OCI-LY1 (cell line): Measurements from ENCODE around the gene PVALEF.

ENCODE experiments used
- H2AFZ ChIP-seq: fragments of 200-600 bp; sonication (generic), shearing (Covaris generic); 2 replicates; pipeline ENCODE4 v1.6.0; 2014; ENCODE audit warnings: antibody characterized with exemption, mild to moderate bottlenecking, low read length
- H3F3A ChIP-seq: fragments of 200-600 bp; sonication (generic), shearing (Covaris generic); 2 replicates; pipeline ENCODE4 v1.6.0; 2014; ENCODE audit warnings: mild to moderate bottlenecking, antibody characterized with exemption, low read length, moderate library complexity; ENCODE audit not compliant: insufficient read depth
- H3K27ac ChIP-seq: fragments of 200-600 bp; sonication (generic); 2 replicates; pipeline ENCODE4 v1.5.1; 2014; ENCODE audit warnings: low read length, mixed run types, mild to moderate bottlenecking, low read depth; ENCODE audit not compliant: poor library complexity, severe bottlenecking
- H3K27me3 ChIP-seq: fragments of 200-600 bp; sonication (generic); 2 replicates; pipeline ENCODE4 v1.6.0; 2014; ENCODE audit warnings: antibody characterized with exemption, mild to moderate bottlenecking, low read length, moderate library complexity; ENCODE audit not compliant: insufficient read depth
- H3K36me3 ChIP-seq: fragments of 200-600 bp; sonication (generic); 2 replicates; pipeline ENCODE4 v1.6.1; 2014; ENCODE audit warnings: mild to moderate bottlenecking, antibody characterized with exemption, low read length, moderate library complexity, mixed read lengths; ENCODE audit not compliant: insufficient read depth
- H3K4me1 ChIP-seq: fragments of 200-600 bp; sonication (generic); 2 replicates; pipeline ENCODE4 v1.5.1; 2014; ENCODE audit warnings: mild to moderate bottlenecking, low read length, moderate library complexity; ENCODE audit not compliant: insufficient read depth, severe bottlenecking
- H3K4me2 ChIP-seq: fragments of 200-600 bp; sonication (generic), shearing (Covaris generic); 2 replicates; pipeline ENCODE4 v1.6.1; 2014; ENCODE audit warnings: low read length
- H3K4me3 ChIP-seq: fragments of 200-600 bp; sonication (generic); 2 replicates; pipeline ENCODE4 v1.5.1; 2014; ENCODE audit warnings: low read length, low read depth, mild to moderate bottlenecking, mixed read lengths; ENCODE audit not compliant: poor library complexity, severe bottlenecking
- H3K79me2 ChIP-seq: fragments of 200-600 bp; shearing (Covaris generic); 2 replicates; pipeline ENCODE4 v1.6.1; 2016; ENCODE audit warnings: mixed run types, low read length, mixed read lengths; ENCODE audit not compliant: insufficient read depth
- H3K9ac ChIP-seq: fragments of 200-600 bp; sonication (generic), shearing (Covaris generic); 2 replicates; pipeline ENCODE4 v1.6.1; 2014; ENCODE audit warnings: mild to moderate bottlenecking, low read length, mixed read lengths
- H3K9me2 ChIP-seq: fragments of 200-600 bp; sonication (generic), shearing (Covaris generic); 2 replicates; pipeline ENCODE4 v1.6.1; 2014; ENCODE audit warnings: low read depth, mild to moderate bottlenecking, low read length, mixed read lengths
- H3K9me3 ChIP-seq: fragments of 200-600 bp; shearing (Covaris generic); 2 replicates; pipeline ENCODE4 v1.6.1; 2014; ENCODE audit warnings: low read length, mixed read lengths
- H4K20me1 ChIP-seq: fragments of 200-600 bp; sonication (generic), shearing (Covaris generic); 2 replicates; pipeline ENCODE4 v1.6.0; 2016; ENCODE audit warnings: mild to moderate bottlenecking, low read length; ENCODE audit not compliant: insufficient read depth
- CTCF ChIP-seq: fragments of 200-600 bp; sonication (generic), shearing (Covaris generic); IDR thresholded peaks from 2 replicates; pipeline ENCODE4 v1.5.1; 2017; ENCODE audit warnings: mild to moderate bottlenecking, antibody characterized with exemption, low read length, moderate library complexity, mixed read lengths
- EZH2 ChIP-seq: fragments of 200-600 bp; sonication (generic), shearing (Covaris generic); IDR thresholded peaks from 2 replicates; pipeline ENCODE4 v1.8.0; 2017; ENCODE audit warnings: borderline replicate concordance, mixed run types, mild to moderate bottlenecking, antibody characterized with exemption, low read length, moderate library complexity, mixed read lengths

The PVALEF gene

DNA sequence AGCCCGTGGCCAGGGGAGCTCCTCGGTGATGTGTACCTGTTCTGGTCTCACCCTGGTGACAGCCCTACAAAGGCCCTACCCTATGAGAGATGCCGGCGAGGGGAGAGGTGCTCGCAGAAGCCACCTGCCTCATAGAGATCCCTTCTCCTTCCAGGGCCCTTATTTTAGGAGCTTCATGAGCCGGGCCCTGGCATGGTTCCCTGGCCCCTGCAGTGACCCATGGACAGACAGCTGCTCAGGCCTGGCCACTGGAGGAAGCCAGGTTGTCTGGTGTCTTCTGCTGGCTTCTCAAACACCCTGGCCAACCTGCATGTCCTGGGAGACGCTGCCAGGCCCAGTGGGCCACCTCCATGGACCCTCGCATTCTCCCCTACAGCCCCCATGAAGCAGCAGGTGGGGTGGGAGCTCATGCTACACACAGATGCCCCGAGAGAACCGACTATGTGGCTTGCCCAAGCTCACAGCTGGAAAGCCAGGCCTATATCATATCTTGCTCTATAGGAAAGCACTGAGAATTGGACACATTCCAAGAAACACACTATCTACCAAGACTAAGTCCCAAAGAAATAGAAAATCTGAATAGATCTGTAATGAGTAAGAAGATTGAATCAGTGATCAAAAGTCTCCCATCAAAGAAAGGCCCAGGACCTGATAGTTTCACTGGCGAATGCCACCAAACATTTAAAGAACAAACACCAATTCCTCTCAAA, 7.9 kb downstream of the PVALEF start:
- H3F3A ChIP-seq: no peaks in the 10 kb centered on the region
- no peaks in the 10 kb centered on the region for H3K4me1 ChIP-seq
- H3K4me2 ChIP-seq: no peak overlapping the region
- peaks cover 10% of the 10 kb centered on the region for H3K9me3 ChIP-seq
- H2AFZ ChIP-seq: no peak overlapping the region
- H3K9ac ChIP-seq: no peak overlapping the region
- TF ChIP-seq EZH2 (no peak), CTCF (no peak)
- no peak overlapping the region for H3K4me3 ChIP-seq
- no peaks in the 10 kb centered on the region; the same call in 1 of the 2 replicates for H3K36me3 ChIP-seq
- H3K27me3 ChIP-seq: peaks cover 11% of the 10 kb centered on the region; the same call in 1 of the 2 replicates
- no peak overlapping the region for H3K27ac ChIP-seq
- no peaks in the 10 kb centered on the region for H3K9me2 ChIP-seq
- H4K20me1 ChIP-seq: no peaks in the 10 kb centered on the region
- no peaks in the 10 kb centered on the region for H3K79me2 ChIP-seq

DNA sequence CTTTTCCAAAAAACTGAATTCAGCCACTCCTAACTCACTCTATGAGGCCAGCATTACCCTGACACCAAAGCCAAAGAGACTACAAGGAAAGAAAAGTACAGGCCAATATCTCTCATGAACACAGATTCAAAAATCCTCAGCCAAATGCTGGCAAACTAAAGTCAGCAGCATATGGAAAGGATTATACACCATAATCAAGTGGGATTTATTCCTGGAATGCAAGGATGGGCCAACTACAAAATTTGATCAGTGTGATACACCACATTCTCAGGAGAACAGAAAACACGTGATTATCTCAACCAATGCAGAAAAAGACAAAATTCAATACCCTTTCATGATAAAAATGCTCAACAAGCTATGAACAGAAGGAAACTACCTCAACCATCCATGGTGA, 8.5 kb downstream of the PVALEF start:
- H3K27me3 ChIP-seq: peaks cover 14% of the 10 kb centered on the region; the same call in 1 of the 2 replicates
- H3K27ac ChIP-seq: no peak overlapping the region
- no peak overlapping the region for H3K9ac ChIP-seq
- peaks cover 10% of the 10 kb centered on the region for H3K9me3 ChIP-seq
- H3K9me2 ChIP-seq: no peaks in the 10 kb centered on the region
- no peak overlapping the region for H2AFZ ChIP-seq
- no peaks in the 10 kb centered on the region for H3K4me1 ChIP-seq
- TF ChIP-seq CTCF: no peak
- TF ChIP-seq EZH2: no peak
- no peaks in the 10 kb centered on the region for H3F3A ChIP-seq
- no peak overlapping the region for H3K4me3 ChIP-seq
- no peaks in the 10 kb centered on the region; the same call in 1 of the 2 replicates for H3K36me3 ChIP-seq
- H4K20me1 ChIP-seq: no peaks in the 10 kb centered on the region
- no peak overlapping the region for H3K4me2 ChIP-seq
- no peaks in the 10 kb centered on the region for H3K79me2 ChIP-seq

GRCh38 chr17:81176666-81177065, 11.4 kb downstream of the PVALEF start:
- no peaks in the 10 kb centered on the region for H3F3A ChIP-seq
- TF ChIP-seq CTCF: no peak
- TF ChIP-seq EZH2: no peak
- peaks cover 10% of the 10 kb centered on the region for H3K9me3 ChIP-seq
- peaks cover 14% of the 10 kb centered on the region; the same call in 1 of the 2 replicates for H3K27me3 ChIP-seq
- H3K9me2 ChIP-seq: no peaks in the 10 kb centered on the region
- no peaks in the 10 kb centered on the region; the same call in 1 of the 2 replicates for H3K36me3 ChIP-seq
- H3K4me3 ChIP-seq: no peak overlapping the region
- no peak overlapping the region for H2AFZ ChIP-seq
- no peaks in the 10 kb centered on the region for H3K4me1 ChIP-seq
- H3K27ac ChIP-seq: no peak overlapping the region
- H3K79me2 ChIP-seq: no peaks in the 10 kb centered on the region
- H3K9ac ChIP-seq: no peak overlapping the region
- no peak overlapping the region for H3K4me2 ChIP-seq
- no peaks in the 10 kb centered on the region for H4K20me1 ChIP-seq
